Hindlimb muscle (tissue), 1 donor: ENCODE data around the gene ANO3. TPM values are rescaled to one million over a fixed set of nuclear protein-coding genes. Genes with fewer than 3 reads are reported as not detected.
"Not testable (repeated sequence)": the region's sequence is repeated elsewhere in the genome, so short reads cannot be mapped to it uniquely, and the experiment has no call there.

ENCODE experiments used
- DNase-seq: peaks from one replicate; pipeline ENCODE4 v3.0.0-alpha.2; 2013
- polyA plus RNA-seq: library from polyadenylated mRNA; unstranded; fragments of 120-200 nt; gene quantifications from one replicate; pipeline ENCODE4 v1.2.1, GENCODE V29; 2013; ENCODE audit not compliant: insufficient read length

Gene ANO3
- polyA plus RNA-seq, 1 donor, result not detected

GRCh38 chr11:26578998-26579661, 247.2 kb downstream of the ANO3 start:
- no peak for DNase-seq

DNA sequence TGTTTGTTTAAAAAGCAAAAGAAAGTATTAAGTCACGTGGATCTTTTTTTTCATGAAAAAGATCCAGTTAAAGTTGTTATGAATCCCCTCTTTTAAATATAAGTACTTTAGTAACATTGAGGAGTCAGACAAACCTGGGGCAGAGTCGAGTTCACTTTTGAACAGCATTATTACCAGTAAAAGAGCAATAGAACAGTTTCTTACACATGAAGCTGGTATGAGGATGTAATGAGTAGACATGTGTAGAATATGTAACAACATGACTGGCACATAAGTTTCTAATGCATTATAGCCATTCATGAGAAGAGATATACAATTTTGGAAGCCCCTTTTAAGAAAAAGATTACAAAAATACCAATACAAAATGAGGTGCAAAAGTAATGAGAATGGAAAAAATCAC, 247.8 kb downstream of the ANO3 start:
- DNase-seq, result no peak

DNA sequence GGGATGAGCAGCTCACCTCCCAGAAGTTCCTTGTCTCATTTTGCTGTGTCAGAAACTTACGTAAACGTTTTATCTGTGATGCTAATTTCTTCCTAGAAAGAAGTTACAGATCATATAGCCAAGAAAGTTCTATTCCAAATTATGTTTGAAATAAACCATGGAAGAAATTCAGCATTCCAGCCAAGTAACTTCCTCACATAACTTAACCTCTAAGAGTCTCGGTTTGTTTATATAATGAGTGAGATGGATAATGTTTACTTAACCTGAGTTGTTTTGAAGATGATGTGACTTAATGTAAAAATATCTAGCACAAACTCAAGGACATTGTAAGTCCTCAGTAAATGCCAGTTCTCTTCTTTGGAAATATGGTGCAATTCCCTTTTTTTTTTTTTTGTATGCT, 249.0 kb downstream of the ANO3 start:
- DNase-seq, result no peak

- no peak for DNase-seq
Observed at GRCh38 chr11:26583550-26583949, 251.6 kb downstream of the ANO3 start.

DNA sequence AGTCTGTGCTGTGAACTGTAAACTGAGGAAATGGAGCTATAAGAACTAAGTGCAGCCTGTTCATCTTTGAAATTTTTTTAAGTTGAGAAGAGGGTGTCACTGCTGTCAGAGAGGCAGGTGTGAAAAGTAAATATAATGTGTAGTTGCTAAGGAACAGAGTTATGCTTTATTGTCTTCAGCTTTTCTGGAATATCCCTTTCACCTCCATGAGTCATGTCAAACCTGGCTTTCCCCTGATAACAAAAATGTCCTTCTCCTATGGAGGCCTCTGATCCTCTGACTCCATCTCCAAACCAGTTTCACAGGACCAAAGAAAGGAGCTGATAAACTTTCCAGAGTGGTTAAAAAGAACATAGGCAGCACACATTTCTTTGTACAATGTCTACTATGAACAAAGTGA, 252.9 kb downstream of the ANO3 start:
- DNase-seq, result no peak

DNA sequence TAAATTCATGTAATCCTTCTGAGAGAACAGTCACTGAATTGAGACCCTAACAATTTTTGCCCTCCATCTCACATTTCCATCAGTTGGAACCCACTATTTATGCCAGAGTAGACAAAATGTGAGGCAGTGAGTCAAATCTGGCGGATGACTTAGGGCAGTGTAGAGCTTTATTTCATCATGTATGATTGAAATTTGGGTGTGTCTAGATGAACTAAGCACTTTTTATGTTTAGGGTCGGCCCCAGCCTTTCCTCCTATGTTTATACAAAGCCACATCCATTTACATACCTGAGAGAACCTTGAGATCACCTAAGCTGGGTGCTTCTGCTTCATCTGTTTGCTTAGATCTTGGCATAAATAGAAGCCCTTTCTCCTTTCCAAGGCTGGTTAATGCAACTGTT, 255.1 kb downstream of the ANO3 start:
- DNase-seq, result no peak

- no peak for DNase-seq
Observed at GRCh38 chr11:26593691-26594090, 261.8 kb downstream of the ANO3 start.

DNA sequence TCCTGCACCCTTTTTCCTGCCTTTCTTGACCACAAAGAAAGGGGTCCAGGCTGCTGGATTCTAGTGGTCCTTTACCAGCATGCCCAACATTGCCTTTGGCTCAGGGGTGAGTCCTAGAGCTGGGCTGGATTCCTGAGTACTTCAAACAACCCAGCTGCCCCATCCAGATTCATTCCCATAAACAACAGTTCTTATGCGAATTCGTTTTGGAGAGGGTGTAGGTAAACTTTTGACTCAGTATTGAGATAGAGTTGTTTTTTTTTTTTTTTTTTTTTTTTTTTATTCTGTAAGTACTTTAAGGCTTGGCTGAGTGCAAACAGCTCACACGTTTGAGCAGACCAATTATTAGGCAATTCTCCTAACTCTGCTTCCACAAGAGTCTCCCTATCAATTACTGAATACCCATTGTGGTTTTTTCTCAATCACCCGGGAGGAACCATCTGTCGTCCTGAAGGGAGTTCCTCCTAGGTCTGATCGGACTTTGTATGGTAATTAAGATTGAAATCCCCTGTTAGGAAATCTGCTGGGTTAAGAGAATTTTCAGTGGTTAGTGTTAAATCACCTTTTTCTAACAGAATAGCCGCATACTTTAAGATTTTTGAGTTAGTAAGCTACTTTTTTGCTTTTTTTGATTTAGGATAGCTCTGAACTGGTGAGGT, 263.4 kb downstream of the ANO3 start:
- DNase-seq, result not testable (repeated sequence)

- not testable (repeated sequence) for DNase-seq
Observed at GRCh38 chr11:26597049-26597689, 265.2 kb downstream of the ANO3 start.

DNA sequence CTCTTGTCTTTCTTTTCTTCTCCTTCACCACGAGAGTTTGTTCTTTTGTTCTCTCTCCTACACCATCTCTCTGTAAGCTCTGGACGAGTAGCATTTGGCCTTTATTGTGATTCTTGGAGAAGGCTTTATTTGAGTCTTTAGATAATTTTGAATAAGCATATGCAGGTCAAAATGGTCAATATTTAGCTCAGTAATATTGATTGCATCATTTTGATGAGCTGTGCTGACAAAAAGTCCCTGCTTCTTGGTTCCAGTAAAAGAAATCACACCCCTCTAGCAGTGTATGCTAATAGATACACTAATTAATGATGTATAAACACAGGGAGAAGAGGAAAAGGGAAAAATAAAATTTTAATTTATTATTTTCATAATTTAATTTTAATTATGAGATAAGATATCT, 266.0 kb downstream of the ANO3 start:
- no peak for DNase-seq

- no peak for DNase-seq
Observed at GRCh38 chr11:26599425-26599824, 267.5 kb downstream of the ANO3 start.

- no peak for DNase-seq
Observed at GRCh38 chr11:26599876-26600434, 268.0 kb downstream of the ANO3 start.

DNA sequence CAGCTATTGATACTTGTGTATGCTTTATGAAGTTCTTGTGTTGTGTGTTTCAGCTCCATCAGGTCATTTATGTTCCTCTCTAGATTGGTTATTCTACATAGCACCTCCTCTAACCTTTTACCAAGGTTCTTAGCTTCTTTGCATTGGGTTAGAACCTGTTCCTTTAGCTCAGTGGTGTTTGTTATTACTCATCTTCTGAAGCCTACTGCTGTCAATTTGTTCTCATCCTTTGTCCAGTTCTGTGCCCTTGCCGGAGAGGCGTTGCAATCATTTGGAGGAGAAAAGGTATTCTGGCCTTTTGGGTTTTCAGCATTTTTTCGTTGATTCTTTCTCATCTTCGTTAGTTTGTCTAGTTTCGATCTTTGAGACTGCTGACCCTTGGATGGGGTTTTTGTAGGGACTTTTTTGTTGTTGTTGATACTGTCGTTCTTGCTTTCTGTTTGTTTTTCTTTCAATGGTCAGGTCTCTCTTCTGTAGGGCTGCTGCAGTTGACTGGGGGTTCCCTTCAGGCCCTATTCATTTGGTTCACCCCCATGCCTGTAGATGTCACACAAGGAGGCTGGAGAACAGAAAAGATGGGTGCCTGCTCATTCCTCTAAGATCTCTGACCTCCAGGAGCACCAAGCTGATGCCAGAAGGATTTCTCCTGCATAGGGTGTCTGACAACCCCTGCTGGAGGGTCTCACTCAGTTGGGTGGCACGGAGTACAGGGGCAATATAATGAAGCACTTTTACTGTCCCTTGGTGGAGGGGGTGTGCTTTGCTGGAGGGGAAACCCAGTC, 276.0 kb downstream of the ANO3 start:
- DNase-seq, result no peak

GRCh38 chr11:26608507-26609146, 276.7 kb downstream of the ANO3 start:
- no peak for DNase-seq

GRCh38 chr11:26613759-26614158, 281.8 kb downstream of the ANO3 start:
- no peak for DNase-seq

DNA sequence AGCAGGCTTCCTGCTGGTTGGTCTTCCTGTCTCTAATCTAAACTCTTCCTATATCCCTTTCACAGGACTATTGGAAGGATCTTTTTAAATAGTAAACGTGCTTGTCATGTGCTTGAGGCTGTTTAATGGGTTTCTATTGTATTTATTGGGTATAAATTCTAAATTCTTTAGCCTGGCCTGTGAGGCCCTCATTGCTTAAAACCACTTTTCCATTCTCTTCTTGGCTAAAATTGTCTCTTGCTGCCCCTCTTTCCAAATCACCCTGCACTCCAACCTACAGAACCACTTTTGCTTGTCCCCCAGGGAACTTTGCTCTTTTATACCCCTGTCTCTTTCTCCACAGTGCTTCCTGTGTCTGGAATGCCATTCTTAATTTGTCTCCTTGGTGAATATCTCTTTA, 286.5 kb downstream of the ANO3 start:
- no peak for DNase-seq

DNA sequence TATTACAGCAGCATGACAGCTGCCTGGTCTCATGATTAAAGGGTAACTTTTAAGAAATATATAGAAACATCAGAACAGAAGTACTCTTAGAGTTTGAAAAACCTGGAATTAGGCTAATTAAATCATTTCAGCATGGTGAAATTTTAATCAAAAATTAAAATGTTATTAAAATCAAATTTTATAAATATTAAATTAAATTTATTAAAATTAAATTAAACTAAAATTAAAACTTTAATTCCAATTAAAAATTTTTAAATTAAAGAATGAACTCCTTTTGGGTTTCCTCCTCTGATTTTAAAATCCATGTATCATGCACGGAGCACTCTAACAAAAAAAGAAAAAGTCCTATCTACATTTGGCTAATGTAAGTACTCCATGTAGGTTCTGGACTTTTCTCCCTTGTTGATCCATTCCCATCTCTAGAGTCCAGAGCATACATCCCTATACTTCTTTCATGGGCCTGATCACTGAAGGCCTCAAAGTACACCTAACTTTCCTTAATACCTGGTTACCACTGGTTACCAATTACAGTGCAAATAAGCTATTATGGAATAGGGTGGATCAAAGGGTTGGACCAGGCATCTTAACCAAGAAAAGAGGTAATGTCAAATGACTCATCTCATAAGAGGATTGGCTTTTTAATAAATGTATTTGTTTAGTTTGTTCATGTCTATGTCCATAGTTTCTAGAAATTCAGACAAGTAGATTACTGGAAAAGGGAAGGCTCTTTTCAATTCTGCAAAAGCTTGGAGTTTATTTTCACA, 288.5 kb downstream of the ANO3 start:
- DNase-seq, result no peak

DNA sequence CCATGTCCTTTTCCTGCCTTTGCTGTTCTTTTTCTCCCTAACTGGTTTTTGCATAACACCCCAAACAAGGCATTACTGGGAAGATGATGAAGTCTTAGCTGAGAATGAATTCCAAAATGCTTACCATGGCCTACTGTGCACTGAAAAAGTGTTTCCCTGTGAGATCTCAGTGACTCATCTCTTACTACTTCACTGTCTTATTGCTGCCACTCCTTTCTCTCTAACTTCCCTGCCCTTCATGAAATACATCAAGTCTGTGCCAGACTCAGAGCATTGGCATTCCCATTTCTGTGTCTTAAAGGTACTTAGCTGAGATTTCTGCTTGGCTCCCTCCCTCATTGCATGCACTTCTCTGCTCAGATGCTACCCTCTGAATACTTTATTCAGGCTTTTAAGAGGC, 289.2 kb downstream of the ANO3 start:
- DNase-seq, result no peak

DNA sequence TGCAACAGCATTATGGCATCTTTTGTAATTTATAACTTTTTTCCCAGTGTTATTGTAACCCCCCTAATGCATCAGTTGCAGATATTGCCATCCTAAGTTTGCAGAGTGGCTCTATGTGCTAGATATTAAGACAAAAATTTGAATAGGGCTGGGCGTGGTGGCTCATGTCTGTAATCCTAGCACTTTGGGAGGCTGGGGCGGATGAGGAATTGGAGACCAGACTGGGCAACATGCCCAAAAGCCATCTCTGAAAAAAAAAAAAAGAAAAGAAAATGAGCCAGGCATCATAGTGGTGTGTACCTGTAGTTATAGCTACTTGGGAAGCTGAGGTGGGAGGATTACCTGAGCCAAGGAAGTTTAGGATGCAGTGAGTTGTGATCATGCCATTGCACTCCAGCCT, 290.3 kb downstream of the ANO3 start:
- no peak for DNase-seq

DNA sequence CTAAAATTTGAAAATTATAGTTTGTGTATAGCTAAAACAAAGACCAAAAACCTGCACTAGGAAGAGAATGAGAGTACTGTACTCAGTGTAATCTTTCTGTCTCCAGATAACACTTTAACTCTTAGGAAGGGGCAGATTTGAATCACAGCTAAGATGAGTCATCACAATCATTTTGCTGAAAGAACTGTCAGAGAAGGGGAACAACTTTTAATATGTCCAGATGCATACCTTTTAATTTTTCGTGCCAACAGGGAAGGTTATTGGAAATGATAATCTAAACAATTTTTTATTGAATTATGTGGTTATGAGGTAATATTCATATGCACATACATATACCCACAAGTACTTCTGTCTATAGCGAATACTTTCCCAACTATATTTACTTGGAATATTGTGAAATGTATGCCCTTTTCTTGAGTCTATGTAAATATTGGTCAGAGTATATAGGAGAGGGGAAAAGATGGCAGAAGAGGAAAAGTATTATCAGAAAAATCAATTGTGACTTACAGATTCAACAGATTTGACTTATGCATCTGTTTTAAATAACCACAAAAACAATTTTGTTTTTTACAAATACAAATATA, 291.2 kb downstream of the ANO3 start:
- DNase-seq, result no peak

GRCh38 chr11:26626346-26626745, 294.4 kb downstream of the ANO3 start:
- DNase-seq, result no peak
